Right lobe of liver (tissue), 4 donors: Measurements from ENCODE around the gene MYO16.

Experiments used
- CTCF ChIP-seq, 4 donors: fragments of 200-600 bp in 3 of 4; fragments of 450-650 bp in 1 of 4; IDR thresholded peaks; one replicate each; pipeline versions ENCODE4 v1.5.1 to v1.8.0; 2016 to 2022; ENCODE audit warnings: antibody characterized with exemption in 4 of 4, mild to moderate bottlenecking in 2 of 4
- POLR2A ChIP-seq: fragments of 450-650 bp; IDR thresholded peaks from one replicate; pipeline ENCODE4 v1.6.1; 2017; ENCODE audit warnings: antibody characterized with exemption, mild to moderate bottlenecking
- donor health status: DM: no; HTN: no; CAD: no.
- donor health status: DM: no; HTN: no; CAD: no.
- donor health status: DM: no; HTN: yes; CAD: no.

- TF ChIP-seq CTCF (IDR thresholded peaks at IDR 0.05) (no peak), POLR2A (no peak)
Measured at GRCh38 chr13:108768035-108768434, 138.6 kb downstream of the MYO16 start.
